ENCODE measurements around the gene AGAP2.
"Not testable (repeated sequence)": the region's sequence is repeated elsewhere in the genome, so short reads cannot be mapped to it uniquely, and the experiment has no call there.

AGAP2 gene

GRCh38 chr12:57694459-57695019 is 44.0 kb downstream of the AGAP2 start:
- no peak for DNase-seq (ENCODE audit: low read depth in 2 of 2)

GRCh38 chr12:57693659-57694458 is 44.7 kb downstream of the AGAP2 start, which contains the start of gene OS9:
Gene OS9 (plus strand): TSS chr12:57694132. CDS start chr12:57694162, 30 bp downstream.
- DNase-seq (ENCODE audit: low read depth in 2 of 2) = peak; percentile 73 to 90

GRCh38 chr12:57693317-57693658 is 45.3 kb downstream of the AGAP2 start:
- DNase-seq (ENCODE audit: low read depth in 2 of 2) = no peak

- DNase-seq (ENCODE audit: low read depth in 2 of 2) = no peak
Observed at GRCh38 chr12:57692500-57692899, 46.0 kb downstream of the AGAP2 start.

GRCh38 chr12:57688931-57689330 is 49.6 kb downstream of the AGAP2 start:
- DNase-seq (ENCODE audit: low read depth in 2 of 2) = no peak

- no peak for DNase-seq (ENCODE audit: low read depth in 2 of 2)
Observed at GRCh38 chr12:57687862-57688261, 50.7 kb downstream of the AGAP2 start.

- no peak for DNase-seq (ENCODE audit: low read depth in 2 of 2)
Observed at GRCh38 chr12:57679697-57680096, 58.8 kb downstream of the AGAP2 start.

- DNase-seq (ENCODE audit: low read depth in 2 of 2) = not testable (repeated sequence)
Observed at GRCh38 chr12:57677947-57678346, 60.6 kb downstream of the AGAP2 start.

- DNase-seq (ENCODE audit: low read depth in 2 of 2) = no peak
Observed at GRCh38 chr12:57674691-57675090, 63.9 kb downstream of the AGAP2 start.
